Measurements from ENCODE around the gene TMEM31.

- TF ChIP-seq EZH2phosphoT487 (IDR thresholded peaks at IDR 0.05; ENCODE audit: insufficient read depth, low read depth) (no peak), EZH2 (IDR thresholded peaks at IDR 0.05; ENCODE audit: insufficient read depth, poor library complexity, severe bottlenecking) (no peak)
Measured at GRCh38 chrX:103666202-103667107, 44.3 kb upstream of the TMEM31 start.

All from GM23248 (cell line).